Stomach (tissue), 4 donors: Measurements from ENCODE around the gene ZCWPW1.

Source experiments
- EP300 ChIP-seq: sonication (generic); formaldehyde crosslinking; IDR thresholded peaks from one replicate; pipeline ENCODE4 v1.6.1; 2017; ENCODE audit warnings: antibody characterized with exemption
- POLR2A ChIP-seq, 4 donors: fragments of 450-650 bp; IDR thresholded peaks; one replicate each; pipeline ENCODE4 v1.6.1; 2016; ENCODE audit warnings: antibody characterized with exemption in 4 of 4, control low read depth in 2 of 4, mild to moderate bottlenecking in 1 of 4, moderate library complexity in 1 of 4
- POLR2AphosphoS5 ChIP-seq, 3 donors: sonication (generic); formaldehyde crosslinking; IDR thresholded peaks; one replicate each; pipeline ENCODE4 v1.6.1; 2016; ENCODE audit warnings: antibody characterized with exemption in 3 of 3
- TF ChIP-seq, protein P1 (sequence below), 7 experiments: fragments of 450-650 bp in 4 of 7; fragments of 200-600 bp in 3 of 7; sonication (generic) in 3 of 7; IDR thresholded peaks; one replicate each; pipeline ENCODE4 v1.5.1; 2016 to 2019; ENCODE audit warnings: antibody characterized with exemption in 7 of 7, control low read depth in 2 of 7, mild to moderate bottlenecking in 1 of 7

DNA sequence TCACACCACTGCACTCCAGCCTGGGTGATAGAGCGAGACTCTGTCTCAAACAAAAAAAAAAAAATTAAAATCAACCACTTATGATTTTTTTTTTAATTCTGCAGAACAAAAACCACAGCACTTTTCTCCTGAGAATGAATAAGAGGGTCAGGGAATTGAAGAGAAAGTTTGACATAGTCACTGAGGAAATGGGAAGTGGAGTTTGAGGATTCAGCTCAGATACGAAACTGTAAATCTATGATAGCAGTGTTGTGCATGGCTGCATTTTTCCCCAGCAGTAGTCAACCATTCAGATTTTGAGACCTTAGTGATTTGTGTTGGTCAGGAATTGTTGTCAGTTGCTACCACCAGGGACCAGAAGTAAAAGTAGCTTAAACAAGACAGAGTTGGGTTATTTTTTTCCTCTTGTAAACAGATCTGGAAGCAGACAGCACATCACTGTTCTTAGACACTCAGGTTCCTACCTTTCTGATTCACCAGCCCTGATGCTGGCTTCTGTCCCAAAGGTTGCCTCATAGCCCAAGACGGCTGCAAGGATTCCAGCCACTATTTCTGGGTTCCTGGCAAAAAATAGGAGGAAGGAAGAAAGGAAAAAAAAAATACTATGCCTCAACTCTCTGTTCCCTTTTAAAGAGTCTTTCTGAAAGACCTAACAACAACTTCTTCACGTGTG is 35.1 kb downstream of the ZCWPW1 start:
- TF ChIP-seq, protein P1, sequence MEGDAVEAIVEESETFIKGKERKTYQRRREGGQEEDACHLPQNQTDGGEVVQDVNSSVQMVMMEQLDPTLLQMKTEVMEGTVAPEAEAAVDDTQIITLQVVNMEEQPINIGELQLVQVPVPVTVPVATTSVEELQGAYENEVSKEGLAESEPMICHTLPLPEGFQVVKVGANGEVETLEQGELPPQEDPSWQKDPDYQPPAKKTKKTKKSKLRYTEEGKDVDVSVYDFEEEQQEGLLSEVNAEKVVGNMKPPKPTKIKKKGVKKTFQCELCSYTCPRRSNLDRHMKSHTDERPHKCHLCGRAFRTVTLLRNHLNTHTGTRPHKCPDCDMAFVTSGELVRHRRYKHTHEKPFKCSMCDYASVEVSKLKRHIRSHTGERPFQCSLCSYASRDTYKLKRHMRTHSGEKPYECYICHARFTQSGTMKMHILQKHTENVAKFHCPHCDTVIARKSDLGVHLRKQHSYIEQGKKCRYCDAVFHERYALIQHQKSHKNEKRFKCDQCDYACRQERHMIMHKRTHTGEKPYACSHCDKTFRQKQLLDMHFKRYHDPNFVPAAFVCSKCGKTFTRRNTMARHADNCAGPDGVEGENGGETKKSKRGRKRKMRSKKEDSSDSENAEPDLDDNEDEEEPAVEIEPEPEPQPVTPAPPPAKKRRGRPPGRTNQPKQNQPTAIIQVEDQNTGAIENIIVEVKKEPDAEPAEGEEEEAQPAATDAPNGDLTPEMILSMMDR (IDR thresholded peaks at IDR 0.05) = no peak
- TF ChIP-seq POLR2A (IDR thresholded peaks at IDR 0.05) (no peak), EP300 (no peak), POLR2AphosphoS5 (IDR thresholded peaks at IDR 0.05) (no peak)
